GM21447 (cell line): ENCODE measurements around the gene ISYNA1.
A peak's percentile ranks its signal among the peaks of the same experiment; 100 is the strongest.

Experiments
- ATAC-seq: cut with Tn5 transposase; IDR thresholded peaks from one replicate; pipeline ENCODE4 v1.9.1; 2021; ENCODE audit not compliant: unreplicated experiment

Gene ISYNA1

GRCh38 chr19:18445262-18445948, 7.5 kb upstream of the ISYNA1 start:
- ATAC-seq = no peak

- ATAC-seq = no peak
These were observed 6.6 kb upstream of the ISYNA1 start for GRCh38 chr19:18444513-18444912.

GRCh38 chr19:18443831-18444230, 5.9 kb upstream of the ISYNA1 start:
- ATAC-seq = no peak

- no peak for ATAC-seq
These were observed 5.5 kb upstream of the ISYNA1 start for GRCh38 chr19:18443406-18443805.

GRCh38 chr19:18442941-18443340, 5.0 kb upstream of the ISYNA1 start:
- no peak for ATAC-seq

- ATAC-seq = no peak
These were observed 4.2 kb upstream of the ISYNA1 start for GRCh38 chr19:18441804-18442788.

GRCh38 chr19:18440936-18441803, 3.2 kb upstream of the ISYNA1 start:
- no peak for ATAC-seq

GRCh38 chr19:18440415-18440877, 2.5 kb upstream of the ISYNA1 start:
- no peak for ATAC-seq

- ATAC-seq = no peak
These were observed 1.9 kb upstream of the ISYNA1 start for GRCh38 chr19:18439910-18440237.

GRCh38 chr19:18439025-18439909, 1.3 kb upstream of the ISYNA1 start:
- no peak for ATAC-seq

- ATAC-seq = no peak
These were observed 545 bp upstream of the ISYNA1 start for GRCh38 chr19:18438331-18439024.

- ATAC-seq = peak; percentile 64
These were observed 1.1 kb downstream of the ISYNA1 start for GRCh38 chr19:18436671-18437490.

- no peak for ATAC-seq
These were observed 1.9 kb downstream of the ISYNA1 start for GRCh38 chr19:18435842-18436670.

GRCh38 chr19:18435178-18435841, 2.6 kb downstream of the ISYNA1 start:
- ATAC-seq = no peak

GRCh38 chr19:18434411-18435175, 3.3 kb downstream of the ISYNA1 start:
- no peak for ATAC-seq

GRCh38 chr19:18433735-18434398, 4.1 kb downstream of the ISYNA1 start:
- ATAC-seq = no peak
